Rectal smooth muscle tissue (tissue), 1 donor: ENCODE results near the gene COP1.

ENCODE experiments used
- H3K27ac ChIP-seq: one replicate; pipeline ENCODE4 v1.7.0; 2013; ENCODE audit warnings: low read depth, low read length, inconsistent platforms
- H3K27me3 ChIP-seq: one replicate; pipeline ENCODE4 v1.7.0; 2013; ENCODE audit warnings: low read length; ENCODE audit not compliant: control insufficient read depth, insufficient read depth
- H3K36me3 ChIP-seq: one replicate; pipeline ENCODE4 v1.7.0; 2013; ENCODE audit warnings: low read length; ENCODE audit not compliant: control insufficient read depth, insufficient read depth
- H3K4me1 ChIP-seq: one replicate; pipeline ENCODE4 v1.7.0; 2013; ENCODE audit warnings: low read length; ENCODE audit not compliant: control insufficient read depth, insufficient read depth
- H3K4me3 ChIP-seq: one replicate; pipeline ENCODE4 v1.7.0; 2013; ENCODE audit warnings: low read length
- H3K9ac ChIP-seq: one replicate; pipeline ENCODE4 v1.7.0; 2013; ENCODE audit warnings: low read length

The COP1 gene

GRCh38 chr1:176193663-176194062 is 13.4 kb downstream of the COP1 start:
- H3K27ac ChIP-seq: no peak overlapping the region
- H3K4me3 ChIP-seq: no peak overlapping the region
- H3K36me3 ChIP-seq: no peaks in the 10 kb centered on the region
- H3K27me3 ChIP-seq: no peaks in the 10 kb centered on the region
- no peak overlapping the region for H3K9ac ChIP-seq
- H3K4me1 ChIP-seq: no peaks in the 10 kb centered on the region

DNA sequence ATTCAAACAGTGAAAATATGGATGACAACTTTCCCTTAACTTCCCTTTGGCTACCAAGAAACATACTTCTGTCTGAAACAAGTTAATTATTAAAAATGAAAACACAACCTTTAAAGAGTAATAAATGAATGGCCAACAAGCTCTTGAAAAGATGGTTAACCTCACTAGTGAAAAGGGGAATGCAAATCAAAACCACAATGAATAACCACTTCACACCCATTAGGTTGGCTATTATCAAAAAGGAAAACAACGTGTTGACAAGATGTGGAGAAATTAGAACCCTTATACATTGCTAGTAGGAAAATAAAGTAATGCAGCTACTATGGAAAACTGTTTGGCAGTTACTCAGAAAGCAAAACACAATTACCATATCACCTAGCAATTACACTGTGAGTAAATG is 14.1 kb downstream of the COP1 start:
- Histone ChIP-seq H3K4me1 (no peaks in the 10 kb centered on the region), H3K27ac (no peak overlapping the region), H3K4me3 (no peak overlapping the region), H3K9ac (no peak overlapping the region), H3K36me3 (no peaks in the 10 kb centered on the region), H3K27me3 (no peaks in the 10 kb centered on the region)

DNA sequence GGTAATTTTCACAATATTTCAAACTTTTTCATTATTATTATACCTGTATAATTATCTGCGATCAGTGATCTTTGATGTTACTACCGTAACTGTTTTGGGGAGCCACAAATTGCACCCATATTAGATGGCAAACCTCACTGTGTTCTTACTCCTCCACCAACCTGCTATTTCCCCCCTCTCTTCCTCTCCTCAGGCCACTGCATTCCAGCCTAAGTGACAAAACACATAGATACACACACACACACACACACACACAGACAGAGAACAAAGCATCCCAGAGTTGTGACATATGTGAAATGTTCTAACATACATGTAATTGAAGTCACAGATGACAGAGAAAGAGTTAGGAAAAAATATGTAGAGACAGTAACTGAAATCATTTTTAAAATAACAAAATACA is 18.5 kb downstream of the COP1 start:
- H3K36me3 ChIP-seq: no peaks in the 10 kb centered on the region
- H3K4me1 ChIP-seq: no peaks in the 10 kb centered on the region
- no peak overlapping the region for H3K9ac ChIP-seq
- H3K27ac ChIP-seq: no peak overlapping the region
- H3K27me3 ChIP-seq: no peaks in the 10 kb centered on the region
- no peak overlapping the region for H3K4me3 ChIP-seq

DNA sequence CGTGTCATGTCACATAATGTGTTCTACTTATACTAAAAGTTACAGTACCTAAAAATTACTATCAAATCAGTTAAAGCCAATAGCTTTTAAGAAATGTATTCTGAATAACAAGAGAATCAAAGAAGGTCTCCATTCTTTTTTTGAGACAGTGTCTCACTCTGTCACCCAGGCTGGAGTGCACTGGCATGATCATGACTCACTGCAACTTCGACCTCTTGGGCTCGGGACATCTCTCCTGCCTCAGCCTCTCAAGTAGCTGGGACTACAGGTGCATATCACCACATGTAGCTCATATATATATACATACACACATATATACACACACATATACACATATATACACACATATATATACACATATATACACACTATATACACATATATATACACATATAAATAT is 20.1 kb downstream of the COP1 start:
- Histone ChIP-seq H3K9ac (no peak overlapping the region), H3K4me1 (no peaks in the 10 kb centered on the region), H3K4me3 (no peak overlapping the region), H3K27me3 (no peaks in the 10 kb centered on the region), H3K27ac (no peak overlapping the region), H3K36me3 (no peaks in the 10 kb centered on the region)

GRCh38 chr1:176183618-176184017 is 23.5 kb downstream of the COP1 start:
- H3K4me1 ChIP-seq: no peaks in the 10 kb centered on the region

DNA sequence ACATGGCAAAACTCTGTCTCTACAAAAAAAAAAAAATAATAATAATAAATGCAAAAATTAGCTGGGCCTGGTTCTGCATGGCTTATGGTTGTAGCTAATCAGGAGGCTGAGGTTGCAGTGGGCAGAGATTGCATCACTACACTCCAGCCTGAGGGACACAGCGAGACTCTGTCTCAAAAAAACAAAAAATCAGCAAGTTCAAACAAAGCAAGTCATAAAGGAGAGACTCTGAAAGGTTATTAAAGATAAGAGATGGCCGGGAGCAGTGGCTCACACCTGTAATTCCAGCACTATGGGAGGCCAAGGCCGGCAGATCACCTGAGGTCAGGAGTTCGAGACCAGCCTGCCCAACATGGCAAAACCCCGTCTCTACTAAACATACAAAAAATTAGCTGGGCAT is 28.8 kb downstream of the COP1 start:
- Histone ChIP-seq H3K4me1 (no peaks in the 10 kb centered on the region), H3K27ac (no peak overlapping the region), H3K4me3 (no peak overlapping the region), H3K9ac (no peak overlapping the region), H3K27me3 (no peaks in the 10 kb centered on the region), H3K36me3 (peaks cover 4% of the 10 kb centered on the region)

More at GRCh38 chr1:176183618-176184017, 23.5 kb downstream of the COP1 start:
- Histone ChIP-seq H3K4me3 (no peak overlapping the region), H3K9ac (no peak overlapping the region), H3K27ac (no peak overlapping the region), H3K27me3 (no peaks in the 10 kb centered on the region), H3K36me3 (peaks cover 2% of the 10 kb centered on the region)

DNA sequence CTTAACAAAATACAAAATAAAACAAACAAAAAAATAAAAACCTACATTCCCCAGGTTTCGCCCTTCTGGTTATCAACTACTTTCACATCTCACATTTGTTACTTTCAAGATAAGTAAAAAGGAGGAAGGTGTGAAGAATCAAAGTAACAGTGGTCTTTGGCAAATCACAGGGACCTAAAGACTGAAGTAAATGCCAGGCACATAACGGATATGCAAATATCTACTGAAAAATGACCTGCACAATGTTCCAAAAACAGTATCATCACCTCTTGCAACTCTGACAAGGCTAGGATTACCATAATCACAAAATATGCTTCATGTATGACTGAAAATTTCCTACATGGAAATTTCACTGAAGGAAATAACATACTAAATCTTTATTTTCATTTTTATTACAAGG is 29.3 kb downstream of the COP1 start:
- H3K27me3 ChIP-seq: no peaks in the 10 kb centered on the region
- no peaks in the 10 kb centered on the region for H3K4me1 ChIP-seq
- H3K36me3 ChIP-seq: peaks cover 4% of the 10 kb centered on the region
- no peak overlapping the region for H3K27ac ChIP-seq
- no peak overlapping the region for H3K4me3 ChIP-seq
- H3K9ac ChIP-seq: no peak overlapping the region

- Histone ChIP-seq H3K9ac (no peak overlapping the region), H3K27ac (no peak overlapping the region), H3K4me3 (no peak overlapping the region), H3K4me1 (no peaks in the 10 kb centered on the region), H3K27me3 (no peaks in the 10 kb centered on the region), H3K36me3 (peaks cover 3% of the 10 kb centered on the region)
These were observed 33.0 kb downstream of the COP1 start for GRCh38 chr1:176174108-176174507.

- H3K27me3 ChIP-seq: no peaks in the 10 kb centered on the region
- no peak overlapping the region for H3K27ac ChIP-seq
- H3K4me1 ChIP-seq: no peaks in the 10 kb centered on the region
- no peak overlapping the region for H3K9ac ChIP-seq
- H3K4me3 ChIP-seq: no peak overlapping the region
- H3K36me3 ChIP-seq: peaks cover 3% of the 10 kb centered on the region
These were observed 34.9 kb downstream of the COP1 start for GRCh38 chr1:176172215-176172614.

- Histone ChIP-seq H3K36me3 (no peaks in the 10 kb centered on the region), H3K27me3 (no peaks in the 10 kb centered on the region), H3K4me3 (no peak overlapping the region), H3K27ac (no peak overlapping the region), H3K9ac (no peak overlapping the region), H3K4me1 (no peaks in the 10 kb centered on the region)
These were observed 39.9 kb downstream of the COP1 start for GRCh38 chr1:176167210-176167609.

DNA sequence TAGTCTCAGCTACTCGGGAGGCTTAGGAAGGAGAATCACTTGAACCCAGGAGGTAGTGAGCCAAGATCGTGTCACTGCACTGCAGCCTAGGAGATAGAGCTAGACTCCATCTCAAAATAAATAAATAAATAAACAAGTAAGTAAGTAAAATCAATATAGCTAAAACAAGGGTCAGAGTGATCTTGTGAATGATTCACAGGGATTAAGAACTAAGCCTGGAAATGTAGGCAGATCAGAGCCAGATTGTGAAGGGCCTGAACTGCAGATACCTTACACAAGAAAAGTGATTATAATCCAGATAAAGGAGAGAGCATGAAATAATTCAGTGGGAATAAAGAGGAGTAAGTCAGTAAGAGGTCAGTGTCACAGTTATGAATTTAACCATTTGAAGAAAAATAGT is 41.5 kb downstream of the COP1 start:
- Histone ChIP-seq H3K27me3 (no peaks in the 10 kb centered on the region), H3K36me3 (no peaks in the 10 kb centered on the region), H3K4me1 (no peaks in the 10 kb centered on the region), H3K27ac (no peak overlapping the region), H3K9ac (no peak overlapping the region), H3K4me3 (no peak overlapping the region)

DNA sequence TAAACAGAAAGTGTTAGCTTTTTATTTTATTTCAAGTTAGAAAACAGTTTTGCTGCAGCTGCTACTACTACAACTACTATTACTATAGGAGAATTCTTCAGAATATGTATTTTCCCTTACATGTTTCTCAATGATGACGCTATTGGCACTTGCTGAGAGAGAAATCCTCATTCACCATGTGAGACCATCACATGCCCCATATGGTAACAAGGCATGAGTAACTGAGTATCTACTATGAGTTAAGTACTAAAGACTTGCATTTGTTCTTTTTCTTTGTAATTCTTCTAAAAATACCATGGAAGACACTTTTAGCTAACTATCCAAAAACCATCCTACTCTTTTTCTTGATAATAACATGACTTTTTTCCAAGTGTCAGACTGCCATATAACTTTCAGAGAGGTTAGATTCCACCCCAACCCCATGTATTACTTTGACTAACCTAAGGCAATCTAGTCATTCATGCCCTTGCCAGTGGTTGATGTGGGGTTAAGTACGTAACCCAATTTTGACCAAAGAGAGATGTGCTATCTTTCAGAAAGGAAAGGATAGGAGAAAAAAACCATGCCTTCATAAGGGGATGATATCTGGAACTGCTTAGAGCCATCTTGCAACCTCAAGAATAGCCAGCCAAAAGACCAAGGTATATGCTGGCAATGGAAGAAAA is 42.9 kb downstream of the COP1 start:
- Histone ChIP-seq H3K27ac (no peak overlapping the region), H3K4me1 (no peaks in the 10 kb centered on the region), H3K9ac (no peak overlapping the region), H3K4me3 (no peak overlapping the region), H3K36me3 (no peaks in the 10 kb centered on the region), H3K27me3 (no peaks in the 10 kb centered on the region)

GRCh38 chr1:176159993-176160392 is 47.1 kb downstream of the COP1 start:
- no peak overlapping the region for H3K27ac ChIP-seq

More at GRCh38 chr1:176159993-176160392, 47.1 kb downstream of the COP1 start:
- H3K4me1 ChIP-seq: no peaks in the 10 kb centered on the region
- no peak overlapping the region for H3K4me3 ChIP-seq
- no peaks in the 10 kb centered on the region for H3K27me3 ChIP-seq
- H3K36me3 ChIP-seq: no peaks in the 10 kb centered on the region
- H3K9ac ChIP-seq: no peak overlapping the region
